ENCODE data around the gene CNTN5.

- TF ChIP-seq CTCF (IDR thresholded peaks at IDR 0.05) (no peak), POLR2A (IDR thresholded peaks at IDR 0.05) (no peak)
Measured at GRCh38 chr11:100192181-100192580, 1171.4 kb downstream of the CNTN5 start.

Measured in uterus (tissue), 2 donors.